ENCODE data around the gene LRRC23.
"Not testable (repeated sequence)": the region's sequence is repeated elsewhere in the genome, so short reads cannot be mapped to it uniquely, and the experiment has no call there.

The LRRC23 gene

GRCh38 chr12:6873094-6874014 lies 31.3 kb upstream of the LRRC23 start, which contains the start of gene SPSB2:
Gene SPSB2 (minus strand): TSS chr12:6873303. CDS start chr12:6872901, 402 bp downstream.
- DNase-seq: peak; percentile 69

GRCh38 chr12:6874015-6874368 lies 30.6 kb upstream of the LRRC23 start:
- DNase-seq: not testable (repeated sequence)

GRCh38 chr12:6879824-6880223 lies 24.8 kb upstream of the LRRC23 start:
- DNase-seq: not testable (repeated sequence)

GRCh38 chr12:6883252-6883651 lies 21.4 kb upstream of the LRRC23 start:
- DNase-seq: no peak

- DNase-seq: no peak
These were observed 20.9 kb upstream of the LRRC23 start for GRCh38 chr12:6883683-6884082.

GRCh38 chr12:6884539-6884938 lies 20.1 kb upstream of the LRRC23 start:
- DNase-seq: no peak

- not testable (repeated sequence) for DNase-seq
These were observed 18.2 kb upstream of the LRRC23 start for GRCh38 chr12:6886206-6886999.

- DNase-seq: no peak
These were observed 17.2 kb upstream of the LRRC23 start for GRCh38 chr12:6887460-6887859.

- no peak for DNase-seq
These were observed 16.3 kb upstream of the LRRC23 start for GRCh38 chr12:6888360-6888759.

- not testable (repeated sequence) for DNase-seq
These were observed 15.8 kb upstream of the LRRC23 start for GRCh38 chr12:6888794-6889193.

GRCh38 chr12:6889775-6890573 lies 14.6 kb upstream of the LRRC23 start:
- not testable (repeated sequence) for DNase-seq

- DNase-seq: peak; percentile 88
These were observed 13.6 kb upstream of the LRRC23 start for GRCh38 chr12:6890789-6891645.

- no peak for DNase-seq
These were observed 13.0 kb upstream of the LRRC23 start for GRCh38 chr12:6891646-6892001.

- not testable (repeated sequence) for DNase-seq
These were observed 11.9 kb upstream of the LRRC23 start for GRCh38 chr12:6892683-6893082.

- DNase-seq: no peak
These were observed 10.3 kb upstream of the LRRC23 start for GRCh38 chr12:6894321-6894720.

GRCh38 chr12:6896846-6897435 lies 7.7 kb upstream of the LRRC23 start:
- no peak for DNase-seq

GRCh38 chr12:6899427-6899826 lies 5.2 kb upstream of the LRRC23 start:
- DNase-seq: no peak

GRCh38 chr12:6899837-6900519 lies 4.6 kb upstream of the LRRC23 start:
- peak; percentile 94 for DNase-seq

GRCh38 chr12:6902448-6902847 lies 2.2 kb upstream of the LRRC23 start:
- no peak for DNase-seq

- no peak for DNase-seq
These were observed 900 bp upstream of the LRRC23 start for GRCh38 chr12:6903722-6904121.

Data from NCI-H2029 treated with DMSO at 0.1 percent for 48 hours (cell line).